ENCODE results near the gene PLEKHG5.

Gene PLEKHG5

DNA sequence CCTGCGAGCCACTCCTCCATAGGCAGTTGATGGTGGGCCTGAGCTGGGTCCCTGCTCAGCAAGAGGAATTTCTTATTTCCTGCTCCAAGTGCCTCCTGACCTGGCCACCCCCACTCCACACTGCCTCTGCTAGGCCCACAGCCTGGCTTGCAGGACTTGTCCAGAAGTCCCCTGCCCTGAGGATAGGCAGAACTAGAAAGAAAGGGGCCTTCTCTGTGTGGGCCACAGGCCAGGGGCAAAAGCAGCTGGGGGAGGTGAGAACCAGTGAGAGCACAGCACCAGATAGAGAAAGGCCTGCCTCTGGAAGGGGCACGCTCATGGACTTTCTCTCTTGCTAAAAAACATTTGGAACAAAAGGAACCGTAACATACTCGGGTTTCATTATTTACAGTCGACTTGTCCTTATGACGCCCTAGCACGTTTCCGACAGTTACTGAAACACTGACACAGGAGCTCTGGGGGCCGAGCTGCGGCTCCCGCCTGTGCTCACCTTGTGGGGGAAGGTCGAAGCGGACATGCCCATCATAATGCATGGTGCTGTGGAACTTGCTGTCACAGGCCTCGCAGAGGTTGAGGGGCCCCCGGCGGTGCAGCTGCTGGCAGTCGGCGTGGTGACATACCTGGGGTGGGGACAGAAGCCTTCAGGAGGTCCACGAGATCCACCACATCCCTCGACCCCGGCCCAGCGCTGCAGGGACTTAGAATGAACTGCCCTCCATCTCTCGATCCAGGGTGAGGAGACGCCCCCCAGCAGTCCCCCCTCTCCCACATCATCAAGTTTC lies 14.2 kb downstream of the PLEKHG5 start:
- no peak for DNase-seq (ENCODE audit: low spot score)

DNA sequence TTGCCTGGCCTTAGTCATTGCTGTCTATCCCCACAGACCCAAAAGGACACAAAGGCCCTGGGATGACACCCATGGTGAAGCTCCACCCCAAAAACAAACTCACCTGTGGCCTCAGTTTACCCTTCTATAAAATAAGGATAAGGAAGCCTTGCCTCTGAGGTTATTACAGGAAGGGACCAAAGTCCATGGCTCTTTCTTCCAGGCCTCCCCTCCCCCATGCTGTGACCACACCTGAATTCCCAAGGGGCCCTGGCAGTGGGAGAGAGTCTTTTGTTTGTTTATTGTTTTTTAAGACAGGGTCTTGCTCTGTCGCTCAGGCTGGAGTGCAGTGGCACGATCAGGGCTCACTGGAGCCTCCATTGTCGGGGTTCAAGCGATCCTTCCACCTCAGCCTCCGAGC lies 15.0 kb downstream of the PLEKHG5 start:
- DNase-seq (ENCODE audit: low spot score), result no peak

DNA sequence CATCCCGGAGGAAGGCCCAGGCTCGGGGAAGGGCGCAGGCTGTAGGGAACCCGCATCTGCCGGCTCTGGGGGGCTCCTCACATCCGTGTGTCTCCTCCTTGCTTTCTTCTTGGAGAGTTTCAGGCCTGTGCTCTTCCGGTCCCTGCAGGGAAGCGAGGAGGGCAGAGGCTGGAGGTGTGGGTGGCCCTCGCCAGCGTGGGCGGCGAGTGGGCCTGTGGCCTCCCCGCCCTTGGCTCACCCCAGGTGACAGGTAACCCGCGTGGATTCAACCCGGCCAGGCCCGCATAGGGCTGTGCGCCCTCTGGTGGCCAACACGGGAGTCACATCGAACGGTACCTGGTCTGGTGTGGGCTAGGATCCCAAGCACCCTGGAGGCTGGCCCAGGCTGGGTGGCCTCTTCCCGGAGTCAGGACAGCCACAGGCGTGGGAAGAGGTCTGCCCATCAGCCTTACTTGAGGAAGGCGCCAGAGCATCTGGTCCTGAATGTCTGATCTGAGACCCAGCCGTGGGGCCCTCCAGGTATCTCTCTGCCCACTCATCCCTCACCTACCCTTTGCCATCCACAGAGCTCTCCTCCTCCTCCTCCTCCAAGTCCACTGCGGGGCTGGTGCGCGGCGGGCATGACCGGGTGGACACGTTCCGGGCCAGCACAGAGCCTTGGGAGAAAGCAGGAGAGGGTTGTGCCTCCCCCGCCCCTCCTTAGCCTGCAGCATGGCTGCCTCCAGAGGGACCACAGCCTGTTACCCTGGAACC lies 15.9 kb downstream of the PLEKHG5 start:
- DNase-seq (ENCODE audit: low spot score), result peak; percentile 84

DNA sequence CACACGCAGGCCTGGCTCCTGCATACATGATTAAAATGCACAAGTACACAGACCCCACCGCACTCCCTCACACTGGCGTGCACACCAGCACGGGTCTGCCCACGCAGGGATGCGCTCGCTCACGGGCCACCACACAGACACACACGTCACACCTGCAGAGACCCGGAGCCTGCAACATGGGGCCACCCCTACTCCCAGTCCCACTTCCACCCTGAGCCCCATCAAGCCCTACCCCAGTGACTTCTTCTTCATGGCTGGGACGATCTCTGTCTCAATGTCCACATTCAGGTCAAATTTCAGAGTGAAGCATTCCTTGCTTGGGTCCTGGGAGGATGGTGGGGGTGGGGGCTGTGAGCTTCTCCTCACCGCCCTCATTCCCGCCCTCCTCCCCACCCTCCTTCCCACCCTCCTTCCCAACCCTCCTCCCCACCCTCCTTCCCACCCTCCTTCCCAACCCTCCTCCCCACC lies 16.6 kb downstream of the PLEKHG5 start:
- DNase-seq (ENCODE audit: low spot score), result no peak

DNA sequence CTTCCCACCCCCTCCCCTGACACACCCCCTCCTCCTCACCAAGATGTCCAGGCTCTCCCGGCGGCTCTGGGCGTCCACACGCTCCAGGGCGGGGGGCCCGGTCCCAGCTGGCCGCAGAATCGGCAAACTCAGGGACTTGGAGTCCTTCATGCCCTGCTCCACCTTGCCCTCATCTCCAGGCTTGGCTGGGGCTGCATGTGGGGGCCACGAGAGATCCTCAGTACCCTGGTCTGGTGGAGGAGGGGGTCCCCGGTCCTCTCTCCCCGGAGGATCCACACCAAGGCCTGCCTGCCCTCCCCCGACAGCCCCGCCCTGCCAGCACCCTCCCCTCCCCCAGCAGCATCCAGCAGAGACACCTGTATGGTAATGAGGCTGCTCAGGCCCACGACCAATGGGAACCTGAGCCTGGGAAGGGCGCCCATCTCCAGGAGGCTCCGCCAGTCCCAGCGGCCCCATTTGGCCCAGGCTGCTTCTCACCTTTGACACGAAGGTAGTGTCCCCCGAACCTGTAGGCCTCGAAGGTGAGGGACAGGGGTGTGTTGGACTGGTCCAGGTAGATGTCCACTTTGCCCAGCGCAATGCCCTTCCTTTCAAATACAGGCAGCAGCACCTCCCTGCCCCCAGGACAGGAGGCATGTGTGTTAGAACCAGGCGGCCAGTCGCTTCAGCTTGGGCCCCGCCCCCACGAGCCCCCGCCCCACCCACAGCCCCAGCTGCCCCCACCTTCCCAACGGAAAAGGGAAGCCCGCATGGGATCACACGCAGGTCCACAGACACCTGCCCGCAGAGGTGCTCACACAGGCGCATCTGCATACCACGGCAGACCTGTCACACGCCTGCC lies 17.3 kb downstream of the PLEKHG5 start:
- DNase-seq (ENCODE audit: low spot score), result no peak

DNA sequence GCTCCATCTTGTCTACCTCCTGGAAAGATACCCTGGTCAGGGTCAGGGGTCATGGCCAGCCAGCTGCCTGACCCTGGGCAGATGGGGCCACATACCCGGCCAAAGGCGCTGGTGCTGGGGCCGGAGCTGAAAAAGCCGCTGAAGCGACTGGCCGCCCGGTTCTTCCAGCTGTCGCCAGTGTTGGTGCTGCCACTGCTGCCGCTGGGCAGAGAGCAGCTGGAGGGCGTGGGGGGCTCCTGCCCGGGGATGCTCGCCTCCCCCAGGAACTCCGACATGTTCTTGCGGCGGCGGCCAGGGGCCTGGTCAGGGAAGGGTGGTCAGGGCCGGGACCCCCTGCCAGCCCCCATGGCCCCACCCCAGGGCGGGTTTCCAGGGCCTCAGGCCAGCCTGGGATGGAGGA lies 18.3 kb downstream of the PLEKHG5 start:
- no peak for DNase-seq (ENCODE audit: low spot score)

DNA sequence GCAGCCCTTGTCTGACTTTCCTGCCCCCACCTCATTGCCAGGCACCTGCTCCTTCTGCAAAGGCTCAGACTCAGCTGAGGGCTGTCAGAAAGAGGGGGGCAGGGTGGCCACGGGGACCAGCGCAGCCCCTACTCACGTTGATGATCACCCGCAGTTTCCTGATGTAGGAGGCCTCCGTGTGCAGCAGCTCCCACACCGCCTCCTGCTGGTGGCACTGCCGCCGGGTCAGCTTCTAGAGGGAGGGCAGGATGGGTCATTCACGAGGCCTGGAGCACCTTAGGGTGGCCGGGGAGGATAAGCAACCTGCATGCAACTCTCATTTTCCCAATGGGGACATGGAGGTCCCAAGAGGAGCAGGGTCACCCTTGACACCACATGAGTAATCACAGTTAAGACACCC lies 19.1 kb downstream of the PLEKHG5 start:
- DNase-seq (ENCODE audit: low spot score), result no peak

DNA sequence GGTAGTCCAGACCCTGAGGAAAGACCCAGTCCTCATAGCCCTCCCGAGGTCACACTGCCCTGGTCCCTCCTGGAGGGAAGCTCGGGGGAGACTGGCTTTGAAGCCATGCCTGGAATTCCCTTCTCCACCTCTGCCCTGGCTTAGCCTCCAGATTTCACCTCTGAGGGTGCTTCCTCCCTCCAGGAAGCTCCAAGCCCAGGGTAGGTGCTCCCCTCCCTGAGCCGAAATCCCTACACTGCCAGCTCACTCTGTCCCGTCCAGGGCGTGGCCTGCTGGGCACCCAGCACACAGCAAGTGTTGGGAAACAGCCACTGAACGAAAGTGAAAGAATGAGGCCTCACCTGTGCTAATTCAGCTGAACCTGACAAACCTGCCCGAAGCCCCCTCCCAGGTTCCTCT lies 19.5 kb downstream of the PLEKHG5 start:
- DNase-seq (ENCODE audit: low spot score), result no peak

DNA sequence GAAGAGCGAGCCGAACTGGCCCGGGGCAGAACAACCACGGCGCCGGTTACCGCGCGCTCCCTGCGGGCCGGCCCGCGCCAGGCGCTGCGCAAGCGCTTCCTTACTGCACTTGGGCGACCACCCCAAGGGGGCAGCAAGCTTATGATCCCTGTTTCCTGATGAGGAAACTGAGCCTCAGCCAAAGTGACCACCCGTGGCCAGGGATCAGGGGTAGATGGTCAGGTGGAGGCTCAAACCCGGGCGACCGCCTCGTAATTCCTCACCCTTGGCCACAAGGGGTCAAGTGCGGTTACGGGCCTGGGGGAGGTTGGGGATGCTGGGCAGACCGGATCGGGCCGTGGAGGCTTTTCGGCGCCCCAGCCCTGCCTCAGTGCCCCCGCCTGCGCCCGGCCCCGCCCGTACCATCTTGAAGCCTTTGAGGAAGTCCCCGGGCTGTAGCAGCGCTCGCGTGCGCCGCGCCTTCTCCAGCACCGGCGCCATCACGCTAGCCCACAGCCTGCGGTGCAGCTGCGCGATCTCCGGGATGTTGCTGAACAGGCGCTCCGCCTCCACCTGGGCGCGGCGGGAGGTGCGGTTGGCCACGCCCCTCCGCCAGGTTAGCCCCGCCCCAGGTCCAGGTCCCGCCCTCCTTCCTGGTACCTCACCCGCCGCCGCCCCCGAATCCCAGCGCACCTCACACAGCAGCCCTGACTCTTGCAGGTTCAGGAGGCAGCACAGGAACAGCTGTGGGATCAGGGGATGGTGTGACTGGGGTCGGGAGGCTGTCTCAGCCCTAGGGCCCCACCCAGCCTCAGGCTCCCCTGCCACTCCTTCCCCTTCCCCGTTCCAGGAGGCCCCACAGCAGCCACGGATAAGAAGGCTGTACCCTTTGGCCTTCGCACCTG lies 20.1 kb downstream of the PLEKHG5 start:
- DNase-seq (ENCODE audit: low spot score), result no peak

DNA sequence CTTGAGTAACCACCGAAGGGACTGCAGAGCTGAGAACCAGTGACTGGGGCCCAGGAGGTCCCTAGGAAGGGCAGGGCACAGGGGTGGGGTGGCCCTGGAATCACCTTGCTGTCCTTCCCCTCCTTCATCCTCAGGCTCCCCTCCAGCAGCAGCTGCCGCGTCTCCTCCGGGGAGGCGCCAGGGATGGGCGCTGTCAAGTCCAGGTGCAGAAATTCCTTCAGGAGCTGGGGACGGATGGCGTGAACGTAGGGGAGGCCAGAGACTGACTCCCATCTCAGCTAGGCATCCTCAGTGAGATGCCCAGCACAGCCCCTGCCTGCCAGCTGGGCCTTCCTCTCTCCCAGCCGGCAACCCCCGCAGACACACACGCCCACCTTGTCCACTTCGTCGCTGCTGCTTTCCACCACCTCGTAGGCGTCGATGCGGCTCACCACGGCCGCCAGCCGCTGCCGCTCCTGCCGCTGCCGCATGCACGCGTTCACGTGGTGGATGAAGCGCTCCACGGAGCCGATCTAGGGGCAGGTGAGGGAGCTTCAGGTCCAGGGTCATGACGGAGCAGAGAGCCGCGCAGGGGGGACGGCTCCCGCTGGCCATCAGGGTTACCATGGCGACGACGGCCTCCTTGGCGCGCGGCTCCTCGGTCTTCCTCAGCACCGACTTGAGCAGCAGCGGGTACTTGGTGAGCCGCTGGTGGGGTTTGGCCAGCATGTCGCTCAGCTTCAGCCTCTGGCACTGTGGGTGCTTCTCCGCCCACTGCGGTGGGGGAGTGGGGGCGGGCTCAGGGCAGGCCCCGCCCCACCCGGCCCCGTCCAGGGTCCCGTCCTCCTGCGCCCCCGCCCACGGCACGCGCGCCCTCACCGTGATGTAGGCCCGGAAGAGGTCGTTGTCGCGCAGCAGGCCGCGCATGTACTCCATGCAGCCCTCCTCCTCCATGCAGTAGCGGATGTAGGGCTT lies 21.1 kb downstream of the PLEKHG5 start:
- no peak for DNase-seq (ENCODE audit: low spot score)

DNA sequence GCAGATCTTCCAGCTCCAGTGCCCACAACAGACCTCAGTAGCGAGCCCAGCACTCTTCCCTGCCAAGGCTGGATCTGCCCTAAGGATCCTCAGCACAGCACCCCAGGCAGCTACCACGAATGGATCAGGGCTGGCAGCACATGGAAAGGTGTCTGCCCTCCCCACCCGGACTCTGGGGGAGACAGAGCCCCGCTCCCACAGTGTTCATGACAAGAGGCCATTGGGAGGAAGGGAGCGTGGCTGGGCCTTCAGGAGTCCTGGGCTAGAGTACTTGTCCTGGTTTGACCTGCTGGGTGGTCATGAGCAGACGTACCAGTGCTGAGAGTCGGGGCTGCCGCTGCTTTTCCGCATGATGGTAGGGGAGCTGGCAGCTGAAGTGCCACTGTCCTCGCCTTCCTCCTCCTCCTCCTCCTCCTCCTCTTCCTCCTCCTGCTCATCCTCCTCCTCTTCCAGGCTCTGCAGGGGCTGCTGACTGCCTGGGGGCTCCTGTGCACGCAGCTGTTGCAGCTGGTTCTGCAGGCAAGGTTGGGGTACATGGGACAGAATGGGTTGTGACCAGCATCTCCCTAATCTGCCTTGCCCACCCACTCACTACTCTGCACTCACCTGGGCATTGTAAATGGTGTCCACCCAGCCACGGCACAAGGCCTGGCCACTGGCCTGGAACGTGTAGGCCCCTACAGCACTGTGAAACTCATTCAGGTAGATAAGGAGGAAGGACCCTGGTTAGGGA lies 22.6 kb downstream of the PLEKHG5 start:
- DNase-seq (ENCODE audit: low spot score), result no peak

DNA sequence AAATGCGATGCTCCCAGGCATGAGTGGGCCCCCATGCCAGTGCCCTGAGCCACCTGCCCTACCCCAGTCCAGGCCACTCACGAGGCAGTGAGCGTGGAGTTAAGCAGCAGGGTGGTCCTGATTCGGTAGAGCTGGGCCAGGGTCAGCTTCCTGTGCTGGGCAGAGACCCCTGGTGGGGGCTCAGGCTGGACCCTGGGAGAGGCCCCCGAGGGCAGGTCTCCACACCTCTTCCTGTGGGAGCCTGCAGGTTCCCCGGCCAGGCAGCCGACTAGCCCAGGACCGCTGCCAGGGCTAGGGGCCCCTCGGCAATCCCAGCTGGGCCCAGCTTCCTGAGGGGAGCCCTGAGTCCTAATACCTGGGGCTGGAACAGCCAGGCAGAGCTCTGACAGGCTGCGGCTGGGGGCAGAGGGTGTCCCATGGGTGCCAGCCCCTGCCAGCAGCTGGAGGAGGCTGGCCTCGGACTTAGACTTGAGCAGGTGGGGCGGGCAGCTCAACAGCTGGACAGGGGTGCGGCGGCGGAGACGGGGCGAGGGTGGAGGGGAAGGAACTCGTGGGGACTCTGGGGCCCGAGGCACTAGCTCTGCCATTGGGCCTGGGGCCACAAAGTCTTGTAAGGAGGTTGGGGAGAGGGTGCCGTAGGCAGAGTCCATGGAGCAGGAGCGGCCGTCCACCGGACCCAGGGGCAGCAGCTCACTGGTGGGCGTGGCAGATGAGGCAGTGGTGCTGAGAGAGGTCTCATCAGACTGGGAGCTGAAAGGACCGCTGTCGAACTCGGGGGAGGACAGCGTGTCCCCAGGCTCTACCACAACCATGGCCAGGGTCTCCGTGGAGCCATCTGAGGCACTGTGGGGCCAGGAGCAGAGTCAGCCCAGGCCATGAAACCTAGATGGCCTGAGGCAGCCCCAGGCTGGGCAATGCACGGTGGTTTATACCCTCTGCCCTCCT lies 23.5 kb downstream of the PLEKHG5 start:
- no peak for DNase-seq (ENCODE audit: low spot score)

DNA sequence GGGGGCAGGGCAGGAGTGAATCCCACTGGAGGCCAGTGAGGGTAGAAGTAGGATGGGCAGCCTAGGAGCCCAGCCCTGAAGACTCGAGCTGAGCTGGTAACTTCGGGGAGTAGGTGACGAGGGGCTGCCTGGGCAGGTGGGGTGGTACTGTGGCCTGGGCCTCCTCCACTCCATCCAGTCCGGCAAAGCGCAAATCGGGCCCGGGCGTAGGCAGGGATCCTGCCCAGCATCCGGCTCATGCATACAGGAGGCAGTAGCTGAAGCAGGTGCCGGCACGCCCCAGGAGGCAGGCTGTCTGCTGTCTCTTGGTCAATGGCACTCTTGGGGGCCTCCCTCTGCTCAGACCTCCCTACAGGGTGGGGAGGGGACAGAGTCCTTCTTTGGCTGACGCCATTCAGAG lies 24.2 kb downstream of the PLEKHG5 start:
- no peak for DNase-seq (ENCODE audit: low spot score)

DNA sequence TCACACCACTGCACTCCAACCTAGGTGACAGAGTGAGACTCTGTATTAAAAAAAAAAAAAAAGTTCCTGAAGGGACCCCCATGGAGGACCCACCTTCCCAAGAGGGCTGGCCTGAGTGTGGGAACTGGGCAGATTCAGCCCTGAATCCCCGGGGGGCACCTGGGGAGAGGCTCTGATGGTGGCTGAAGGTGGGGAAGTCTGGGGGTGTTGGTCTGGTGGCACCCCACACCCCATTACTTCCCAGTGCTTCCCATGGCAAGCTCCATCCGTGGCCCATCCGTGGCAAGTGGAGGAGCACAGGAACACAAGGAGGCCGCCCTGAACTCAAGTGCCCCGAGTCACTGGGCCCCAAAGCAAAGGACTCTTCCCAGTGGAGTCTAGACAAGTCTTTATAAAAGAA lies 24.7 kb downstream of the PLEKHG5 start:
- no peak for DNase-seq (ENCODE audit: low spot score)

DNA sequence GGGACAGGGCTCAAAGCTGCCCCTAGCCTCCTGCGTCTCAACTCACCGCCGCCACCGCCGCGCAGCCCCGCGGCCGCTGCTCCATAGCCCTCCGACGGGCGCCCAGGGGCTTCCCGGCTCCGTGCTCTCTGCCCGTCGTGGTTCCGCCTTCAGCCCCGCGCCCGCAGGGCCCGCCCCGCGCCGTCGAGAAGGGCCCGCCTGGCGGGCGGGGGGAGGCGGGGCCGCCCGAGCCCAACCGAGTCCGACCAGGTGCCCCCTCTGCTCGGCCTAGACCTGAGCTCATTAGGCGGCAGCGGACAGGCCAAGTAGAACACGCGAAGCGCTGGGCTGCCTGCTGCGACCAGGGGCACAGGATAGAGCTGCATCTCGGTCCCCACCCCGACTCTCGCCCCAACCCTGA lies 25.4 kb downstream of the PLEKHG5 start, which contains the start of gene TNFRSF25:
Gene TNFRSF25 (minus strand): TSS at position 151 of the 400 bp plus-strand sequence. CDS start 66 bp downstream, at position 85.
- peak; percentile 60 for DNase-seq (ENCODE audit: low spot score)

DNA sequence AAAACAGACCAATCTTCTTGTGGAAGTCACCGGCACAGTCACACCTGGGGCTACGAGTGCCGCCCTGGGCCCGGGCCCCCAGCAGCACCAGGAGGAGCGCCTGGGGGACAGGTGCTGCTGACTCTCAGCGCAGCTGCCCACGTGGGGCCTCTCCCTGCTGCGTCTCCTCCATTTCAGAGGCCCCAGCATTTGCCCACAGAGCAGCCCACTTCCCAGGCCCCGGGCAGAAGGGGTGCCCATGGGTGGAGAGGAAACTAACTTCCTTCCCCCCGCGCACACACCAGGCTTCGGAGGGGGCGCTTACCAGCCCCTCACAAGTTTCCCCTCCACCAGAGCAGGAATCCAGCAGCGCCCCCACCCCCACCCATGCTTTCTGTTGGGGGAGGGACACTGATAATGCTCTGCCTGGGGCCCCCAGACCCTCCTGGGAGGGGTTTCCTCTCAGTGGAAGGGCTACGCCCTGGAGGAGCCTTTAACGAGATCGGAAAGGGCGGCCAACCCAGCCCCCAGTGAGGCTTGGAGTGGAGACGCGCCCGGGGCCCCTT lies 25.9 kb downstream of the PLEKHG5 start:
- DNase-seq (ENCODE audit: low spot score), result peak; percentile 45

DNA sequence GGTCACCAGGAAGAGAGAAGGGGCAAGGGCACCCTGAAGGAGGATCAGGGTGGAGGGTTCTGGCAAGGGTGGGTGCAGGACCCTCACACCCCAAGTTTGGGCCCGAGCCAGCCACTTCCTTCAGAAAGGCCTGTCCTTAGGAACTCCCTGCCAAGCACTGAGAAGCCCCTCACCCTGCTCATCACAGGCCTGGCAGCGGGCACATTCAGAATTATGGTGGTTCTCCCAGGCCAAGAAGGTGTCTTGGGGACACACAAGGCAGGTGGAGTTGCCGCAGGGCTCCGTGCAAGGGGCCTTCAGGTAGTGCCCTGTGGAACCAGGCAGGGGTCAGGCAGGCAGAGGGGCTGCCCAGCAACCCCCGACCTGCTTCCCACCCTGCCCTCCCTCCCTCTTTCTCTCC lies 26.6 kb downstream of the PLEKHG5 start:
- no peak for DNase-seq (ENCODE audit: low spot score)

DNA sequence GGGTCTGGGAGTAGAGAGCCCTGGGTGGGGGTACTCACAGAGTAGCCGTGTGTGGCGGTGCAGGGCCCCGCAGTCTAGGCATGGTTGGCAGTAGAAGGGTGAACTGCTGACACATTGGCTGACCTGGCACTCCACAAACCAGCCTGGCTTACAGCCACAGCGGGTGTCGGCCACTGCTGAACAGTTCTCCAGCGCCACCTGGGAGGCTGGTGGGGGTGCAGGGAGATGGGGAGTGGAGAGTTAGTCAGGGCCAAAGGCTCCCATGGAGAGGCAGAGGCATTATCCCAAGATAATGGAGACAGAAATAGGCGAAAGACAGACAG lies 27.0 kb downstream of the PLEKHG5 start:
- peak; percentile 57 for DNase-seq (ENCODE audit: low spot score)

Measured in CD4-positive, alpha-beta T cell treated with Interleukin-6 at 100 ng/mL for 8 hours (primary cell).